ENCODE results near the gene NEDD4L.
"Not testable (repeated sequence)": the region's sequence is repeated elsewhere in the genome, so short reads cannot be mapped to it uniquely, and the experiment has no call there.

NEDD4L gene

DNA sequence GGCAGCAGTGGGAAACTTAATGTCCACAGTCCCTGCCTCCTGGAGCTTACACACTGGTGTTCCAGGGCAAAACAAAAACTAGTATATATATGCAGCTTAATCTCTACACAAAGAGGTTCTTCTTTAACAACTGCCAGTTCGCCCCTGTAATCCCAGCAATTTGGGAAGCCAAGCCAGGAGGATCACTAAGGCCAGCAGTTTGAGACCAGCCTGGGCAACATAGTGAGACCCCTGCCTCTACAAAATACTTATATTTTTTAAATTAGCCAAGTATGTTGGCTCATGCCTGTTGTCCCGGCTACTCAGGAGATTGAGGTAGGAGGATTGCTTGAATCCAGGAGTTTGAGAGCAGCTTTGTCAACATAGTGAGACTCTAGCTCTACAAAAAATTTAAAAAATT, 17.2 kb upstream of the NEDD4L start:
- DNase-seq (ENCODE audit: low read depth), result no peak

DNA sequence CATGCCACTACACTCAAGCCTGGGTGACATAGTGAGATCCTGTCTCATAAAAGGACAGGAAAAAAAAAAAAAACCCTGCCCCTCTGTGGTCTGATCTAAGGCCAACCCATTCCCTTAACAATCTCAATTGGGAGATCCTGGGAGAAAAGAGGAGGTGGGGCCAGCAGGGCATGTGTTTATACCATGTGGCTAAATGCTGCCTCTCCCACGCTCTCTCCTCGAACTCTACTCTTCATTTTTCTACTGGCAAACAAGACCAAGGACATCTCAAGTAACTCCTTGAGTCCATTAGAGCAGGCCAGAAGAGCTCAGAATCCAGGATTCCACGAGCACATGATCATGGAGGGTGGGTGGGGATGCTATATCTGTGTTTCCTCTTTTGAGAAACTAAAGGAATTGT, 16.7 kb upstream of the NEDD4L start:
- no peak for DNase-seq (ENCODE audit: low read depth)

DNA sequence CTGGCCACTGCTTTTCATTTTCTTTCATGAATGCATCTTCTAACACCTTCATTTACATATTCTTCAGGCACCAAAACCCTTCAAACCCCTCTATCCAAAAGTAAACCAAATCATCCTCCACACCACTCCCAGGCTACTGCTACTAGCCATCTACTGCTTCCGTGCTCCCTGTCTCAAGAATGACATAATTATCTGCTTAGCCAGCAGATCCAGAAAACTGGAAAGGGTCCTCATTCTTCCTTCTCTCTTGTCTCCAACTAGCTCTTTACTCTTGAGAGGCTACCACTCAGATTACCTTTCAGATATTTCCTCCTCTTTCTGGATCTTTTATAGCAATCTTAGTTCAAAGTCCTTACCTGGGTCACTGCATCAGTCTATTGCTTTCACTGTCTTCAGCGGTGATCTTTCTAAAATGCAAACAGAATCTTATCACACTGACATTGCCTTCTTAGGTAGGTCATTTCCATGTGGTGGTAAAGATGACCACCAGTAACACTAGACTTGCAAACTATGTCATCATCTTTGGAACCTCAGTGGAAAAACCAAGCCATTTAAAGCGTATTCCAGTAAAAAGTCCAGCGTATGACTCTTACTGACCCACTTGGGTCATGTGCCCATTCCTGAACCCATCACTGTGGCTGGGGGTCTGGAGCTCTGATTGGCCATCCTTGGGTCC, 15.8 kb upstream of the NEDD4L start:
- no peak for DNase-seq (ENCODE audit: low read depth)

DNA sequence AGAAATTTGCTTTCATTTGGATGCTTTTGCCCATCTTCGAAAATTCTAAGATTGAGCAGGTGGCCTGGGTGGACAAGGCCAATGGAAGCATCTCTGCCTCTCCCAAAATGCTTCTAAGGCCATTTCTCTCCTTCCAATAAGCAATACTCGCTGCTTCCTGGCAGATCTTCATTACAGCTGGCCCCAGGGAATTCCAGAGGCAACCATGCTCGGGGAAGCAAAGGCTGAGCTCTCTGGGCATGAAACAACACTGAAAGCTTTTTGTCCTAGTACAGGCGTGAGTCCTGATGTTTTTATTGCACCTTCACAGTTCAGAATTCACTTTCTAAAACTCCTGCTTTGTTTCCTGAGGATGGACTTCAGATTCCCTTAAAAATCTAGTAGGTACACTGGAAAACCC, 11.8 kb upstream of the NEDD4L start:
- DNase-seq (ENCODE audit: low read depth), result no peak

DNA sequence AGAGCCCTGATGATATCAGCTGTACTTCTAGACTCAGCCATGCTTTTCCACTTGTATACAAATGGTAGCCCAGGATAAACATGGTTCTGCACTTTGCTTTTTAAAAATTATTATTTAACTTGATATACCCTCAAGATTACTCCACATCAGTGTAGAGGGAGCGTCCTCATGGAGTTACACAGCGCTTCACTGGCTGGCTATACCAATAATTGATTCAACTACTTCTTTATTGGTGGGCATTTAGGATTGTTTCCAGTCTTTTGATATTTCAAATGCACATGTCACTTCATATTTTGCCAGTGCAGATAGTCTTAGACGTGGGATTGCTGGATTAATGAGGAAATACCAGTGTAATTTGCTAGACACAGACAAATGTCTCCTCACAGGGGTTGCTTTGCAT, 10.8 kb upstream of the NEDD4L start:
- no peak for DNase-seq (ENCODE audit: low read depth)

DNA sequence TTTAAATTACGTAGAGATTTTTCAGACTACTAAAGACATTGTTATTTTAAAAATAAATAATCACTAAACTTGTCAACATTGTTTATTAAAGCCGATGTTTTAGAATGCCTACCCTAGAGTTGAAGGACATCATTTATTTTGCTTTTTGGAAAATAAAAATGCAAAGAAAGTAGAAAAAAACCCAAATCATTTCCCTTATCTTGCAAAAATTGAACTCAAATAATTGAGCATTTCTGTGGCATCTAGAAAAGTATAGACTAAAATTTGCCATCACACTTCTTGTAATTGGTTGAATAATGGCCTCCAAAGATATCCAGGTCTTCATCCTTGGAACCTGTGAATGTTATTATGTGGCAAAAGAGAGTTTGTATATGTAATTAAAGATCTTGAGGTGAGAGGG, 9.7 kb upstream of the NEDD4L start:
- DNase-seq (ENCODE audit: low read depth), result no peak

DNA sequence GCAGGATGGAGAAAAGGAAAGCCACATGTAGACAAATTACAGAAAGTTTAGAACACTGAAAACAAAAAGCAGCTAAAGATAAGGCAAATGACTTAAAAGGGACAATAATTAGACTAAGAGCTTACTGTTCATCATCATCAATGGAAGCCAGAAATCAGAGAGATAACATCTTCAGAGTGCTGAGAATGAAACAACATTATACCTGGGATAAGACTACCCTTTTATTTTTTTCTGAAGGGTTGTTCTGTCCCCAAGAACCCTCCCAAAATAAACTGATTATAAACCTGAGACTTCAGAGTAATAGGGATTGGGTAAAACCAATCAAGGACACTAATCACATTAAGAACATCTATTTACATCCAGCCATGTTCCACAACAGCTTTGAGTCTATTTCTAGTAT, 6.9 kb upstream of the NEDD4L start:
- DNase-seq (ENCODE audit: low read depth), result no peak

DNA sequence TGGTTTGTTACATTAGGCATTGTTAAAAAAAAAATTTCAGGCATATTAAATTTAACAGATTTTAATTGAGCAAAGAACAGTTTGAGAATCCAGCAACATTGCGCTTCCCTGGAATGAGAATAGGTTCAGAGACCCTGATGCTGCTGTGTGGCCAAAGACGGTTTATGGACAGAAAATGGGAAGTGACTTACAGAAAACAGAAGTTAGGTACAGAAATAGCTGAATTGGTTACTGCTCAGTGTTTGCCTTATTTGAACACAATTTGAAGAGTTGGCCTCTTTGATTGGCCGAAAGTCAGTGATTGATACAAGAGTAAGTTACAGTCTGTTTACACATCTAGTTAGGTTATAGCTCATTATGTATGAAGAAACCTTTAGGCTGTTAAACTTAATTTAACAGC, 6.0 kb upstream of the NEDD4L start:
- no peak for DNase-seq (ENCODE audit: low read depth)

DNA sequence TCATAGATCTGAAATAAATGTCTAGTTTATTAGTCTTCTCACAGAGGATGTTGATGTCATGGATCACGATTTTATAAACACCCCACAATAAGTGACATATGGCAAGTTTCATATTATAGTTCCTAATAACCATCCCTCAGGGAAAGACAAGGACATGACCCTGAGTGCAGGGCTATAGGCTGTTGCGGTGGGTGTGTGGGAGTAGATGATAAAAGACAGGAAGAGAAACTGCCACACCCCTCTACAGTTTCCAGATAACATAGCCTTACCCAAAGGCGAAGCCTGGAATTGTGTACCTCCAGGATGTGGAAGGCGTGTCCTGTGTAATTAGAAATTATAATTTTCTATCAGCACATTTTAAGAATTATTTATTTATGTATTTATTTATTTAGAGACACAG, 2.4 kb upstream of the NEDD4L start:
- no peak for DNase-seq (ENCODE audit: low read depth)

DNA sequence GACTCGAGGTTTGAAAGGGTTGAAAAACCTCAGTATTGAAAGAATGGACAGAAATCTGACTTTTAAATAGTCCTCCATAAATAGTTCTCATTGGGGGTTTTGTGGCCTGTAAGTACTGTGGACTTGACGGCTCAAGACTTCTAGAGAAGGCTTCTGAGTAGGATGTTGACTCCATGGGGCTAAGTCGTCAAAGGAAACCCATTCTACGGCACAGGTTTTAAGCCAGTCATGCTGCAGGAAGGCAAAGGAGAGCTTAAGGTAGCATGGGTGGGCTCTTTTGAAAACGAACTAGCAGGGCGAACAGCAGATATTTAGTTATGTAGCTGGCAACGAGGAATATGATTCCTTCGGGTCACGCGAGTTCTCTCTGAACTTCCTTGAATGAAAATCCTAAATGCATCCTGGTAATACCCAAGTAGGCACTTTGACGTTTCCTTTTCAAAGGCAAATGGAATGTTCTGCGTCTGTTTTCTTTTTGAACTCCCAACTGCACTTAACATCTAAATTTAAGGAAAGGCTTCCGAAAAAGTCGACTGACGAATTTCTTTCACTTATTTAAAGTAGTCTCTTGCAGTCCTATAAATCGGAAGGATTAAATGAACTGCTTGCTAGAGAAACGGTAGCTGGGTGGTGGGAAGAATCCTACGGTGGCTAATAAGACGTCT, 1.1 kb upstream of the NEDD4L start:
- DNase-seq (ENCODE audit: low read depth), result no peak

DNA sequence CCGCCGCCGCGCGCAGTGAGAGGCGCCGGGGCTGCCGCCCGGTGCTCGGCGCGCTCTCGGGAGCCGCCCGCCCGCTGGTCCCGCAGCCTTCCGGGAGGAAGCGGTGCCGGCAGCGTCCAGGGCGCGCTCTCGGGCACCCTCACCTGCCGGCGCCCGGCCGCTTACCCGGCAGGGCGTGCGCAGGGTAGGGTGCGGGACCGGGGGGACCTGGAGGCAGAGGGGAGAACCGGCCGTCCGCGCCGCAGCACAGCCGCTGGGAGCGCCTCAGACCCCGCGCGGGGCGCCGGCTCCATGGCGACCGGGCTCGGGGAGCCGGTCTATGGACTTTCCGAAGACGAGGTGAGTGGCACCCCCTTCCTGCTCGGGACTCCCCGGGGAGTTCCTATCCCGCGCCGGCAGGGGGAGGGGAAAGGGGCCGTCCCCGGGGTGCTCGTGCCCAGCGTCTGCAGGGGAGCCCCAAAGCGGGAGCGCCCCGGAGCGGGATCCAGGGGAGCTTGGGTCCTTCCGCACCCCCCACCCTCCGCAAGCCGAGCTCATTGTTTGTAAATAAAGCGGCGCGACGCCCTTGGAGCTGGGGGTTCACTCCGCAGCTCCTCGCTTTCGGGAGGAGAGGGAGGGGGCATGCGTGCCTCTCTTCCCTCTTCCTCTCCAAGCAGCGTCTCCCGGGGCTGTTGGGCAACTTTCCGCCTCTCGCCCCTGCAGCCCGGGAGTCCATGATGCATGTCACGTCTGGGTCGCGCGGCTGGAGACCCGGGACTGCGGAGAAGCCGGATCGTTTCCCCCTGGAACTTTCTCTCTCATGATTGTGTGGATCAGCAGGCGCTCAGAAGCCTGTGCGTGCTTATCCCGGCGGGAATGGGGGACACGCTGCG, 580 bp downstream of the NEDD4L start:
- DNase-seq (ENCODE audit: low read depth), result no peak

DNA sequence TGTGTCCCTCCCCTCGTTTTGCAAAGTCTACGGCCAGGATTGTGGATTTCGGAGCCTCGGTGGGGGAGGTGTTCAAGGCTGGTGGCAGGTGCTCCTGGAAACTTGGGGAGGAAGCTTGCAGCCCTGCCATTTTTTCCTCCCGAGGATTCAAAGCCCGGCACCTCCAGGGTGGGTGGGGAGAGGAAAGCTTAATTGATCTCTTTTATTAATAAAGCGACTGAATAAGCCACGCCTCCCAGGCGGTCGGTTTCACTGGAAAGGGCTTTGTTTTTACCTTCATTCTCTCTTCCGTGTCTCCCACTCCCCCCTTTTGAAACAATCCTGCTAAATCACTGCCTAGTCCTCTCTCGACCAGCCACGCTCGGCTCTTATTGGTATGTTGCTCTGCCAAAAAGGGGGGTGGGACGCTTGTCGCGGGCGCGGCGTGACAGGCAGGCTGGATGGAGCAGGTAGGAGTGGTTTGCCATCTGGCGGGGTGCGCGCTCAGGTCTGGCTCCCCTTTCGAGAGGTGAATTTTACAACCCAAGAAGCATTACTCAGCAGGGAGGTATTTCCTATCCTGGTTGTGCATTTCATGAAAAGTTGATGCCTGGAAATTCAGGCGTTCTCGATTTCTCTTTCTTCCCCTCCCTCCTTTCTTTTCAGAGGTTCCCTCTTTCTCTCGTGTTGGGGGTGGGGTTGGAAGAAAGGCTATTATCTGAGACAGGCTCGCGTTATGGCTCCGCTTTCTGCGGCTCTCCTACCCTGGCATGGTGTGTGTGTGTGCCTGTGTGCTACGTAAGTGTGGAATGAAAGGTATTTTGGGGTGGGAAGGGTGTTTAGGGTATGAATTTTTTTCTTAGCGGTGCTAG, 1.4 kb downstream of the NEDD4L start:
- no peak for DNase-seq (ENCODE audit: low read depth)

DNA sequence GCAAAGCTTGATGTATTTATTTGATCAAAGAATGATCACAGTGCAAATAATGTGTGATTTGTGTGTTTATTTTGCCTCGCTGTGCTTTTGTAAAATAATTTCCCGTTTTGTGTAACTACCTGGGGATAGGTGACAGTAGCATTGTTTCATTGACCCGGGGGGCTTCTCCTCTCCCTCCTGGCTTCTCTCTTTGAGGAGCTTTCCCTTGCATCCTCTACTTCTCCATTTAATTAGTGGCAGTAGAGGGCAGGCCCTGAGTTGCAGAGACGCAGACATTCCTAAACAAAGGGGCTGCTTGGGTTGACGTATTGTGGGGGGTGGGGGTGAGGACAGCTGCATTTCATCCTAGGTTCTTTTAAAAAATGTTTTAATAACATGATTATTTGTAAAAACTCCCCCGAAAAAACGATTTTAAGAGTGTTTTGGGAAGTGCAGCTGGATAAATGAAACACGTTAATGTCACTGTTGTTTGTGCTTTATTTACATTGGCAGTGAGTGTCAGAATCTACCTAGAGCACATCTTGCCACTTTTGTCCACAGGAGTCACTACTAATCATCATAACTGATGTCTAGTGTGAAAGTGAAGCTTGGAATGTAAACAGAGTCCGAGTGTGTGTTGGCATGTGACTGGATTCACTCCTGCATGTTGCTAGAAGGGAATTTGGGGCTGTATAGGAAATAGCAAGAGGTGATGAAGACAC, 2.2 kb downstream of the NEDD4L start:
- DNase-seq (ENCODE audit: low read depth), result no peak

DNA sequence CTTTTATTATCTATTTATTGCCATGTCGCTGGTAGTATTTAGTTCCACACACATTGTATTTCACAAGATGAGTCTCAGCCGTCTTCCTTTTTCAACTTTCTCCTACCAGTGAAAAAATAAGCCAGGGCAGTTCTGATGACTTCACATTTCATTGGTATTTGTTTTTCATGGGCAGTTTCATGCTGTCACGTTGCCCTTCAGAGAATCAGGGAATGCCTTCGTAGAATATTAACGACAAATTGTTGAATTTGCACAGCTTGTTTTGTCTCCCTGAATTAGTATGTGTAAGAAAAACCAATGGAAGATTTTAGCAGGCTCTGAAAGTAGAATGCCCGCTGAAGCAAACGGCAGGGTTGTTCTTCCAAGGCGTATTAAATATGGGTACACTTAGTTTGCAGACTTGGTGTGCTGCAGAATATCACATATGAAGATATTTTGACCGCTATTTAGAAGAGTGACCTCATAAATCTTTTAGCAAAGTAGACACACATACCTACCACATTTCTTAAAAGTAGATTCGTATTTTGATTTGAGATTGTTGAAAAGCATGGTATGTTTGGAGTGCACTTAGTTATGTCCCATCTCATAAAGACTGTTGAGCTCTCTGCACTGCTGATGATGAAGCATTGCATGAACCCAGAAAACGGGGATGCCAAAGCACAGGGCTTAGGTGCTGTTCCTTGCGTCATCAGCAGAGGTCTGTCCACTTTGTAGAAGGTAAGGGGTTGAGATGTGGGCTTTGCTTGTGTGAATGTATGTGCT, 2.9 kb downstream of the NEDD4L start:
- no peak for DNase-seq (ENCODE audit: low read depth)

DNA sequence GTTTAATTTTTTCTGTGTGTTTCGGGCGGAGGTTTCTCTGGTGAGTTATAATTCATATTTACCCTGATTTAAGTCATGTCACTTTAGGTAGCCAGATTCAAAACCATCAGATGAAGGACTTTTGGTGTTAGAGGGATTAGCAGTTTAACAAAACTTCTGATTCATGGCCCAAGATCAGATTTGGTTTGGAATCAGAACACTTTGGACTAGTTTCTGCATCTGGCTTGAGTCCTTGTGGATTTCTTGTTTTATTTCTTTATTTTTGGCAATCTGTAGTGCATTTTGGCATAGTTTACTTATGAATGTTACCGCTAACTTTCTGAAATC, 3.5 kb downstream of the NEDD4L start:
- DNase-seq (ENCODE audit: low read depth), result no peak

DNA sequence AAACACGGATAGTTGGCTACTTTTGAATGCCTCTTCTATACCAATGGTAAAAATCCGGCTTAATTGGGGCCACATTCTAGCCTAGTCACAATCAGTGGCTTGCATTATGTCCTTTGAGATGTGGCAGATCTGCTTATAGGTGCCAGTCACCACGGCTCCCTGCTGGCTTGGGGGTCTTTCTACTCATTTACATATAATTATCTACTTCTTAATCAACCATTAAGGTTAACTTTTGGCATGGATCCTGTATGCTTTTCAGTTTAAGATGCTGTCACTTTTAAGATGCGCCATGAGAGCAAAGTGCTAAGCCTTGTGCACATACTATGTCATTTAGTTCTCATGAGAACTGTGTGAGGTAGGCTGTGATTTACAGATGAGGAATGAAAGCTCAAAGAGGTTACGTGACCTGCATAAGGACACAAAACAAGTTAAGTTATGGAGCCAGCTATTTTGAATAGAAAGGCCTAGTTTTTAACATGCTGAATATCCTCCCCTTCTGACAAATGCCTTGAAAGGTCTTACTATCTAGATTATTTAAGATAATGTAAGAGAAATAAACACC, 4.1 kb downstream of the NEDD4L start:
- DNase-seq (ENCODE audit: low read depth), result no peak

DNA sequence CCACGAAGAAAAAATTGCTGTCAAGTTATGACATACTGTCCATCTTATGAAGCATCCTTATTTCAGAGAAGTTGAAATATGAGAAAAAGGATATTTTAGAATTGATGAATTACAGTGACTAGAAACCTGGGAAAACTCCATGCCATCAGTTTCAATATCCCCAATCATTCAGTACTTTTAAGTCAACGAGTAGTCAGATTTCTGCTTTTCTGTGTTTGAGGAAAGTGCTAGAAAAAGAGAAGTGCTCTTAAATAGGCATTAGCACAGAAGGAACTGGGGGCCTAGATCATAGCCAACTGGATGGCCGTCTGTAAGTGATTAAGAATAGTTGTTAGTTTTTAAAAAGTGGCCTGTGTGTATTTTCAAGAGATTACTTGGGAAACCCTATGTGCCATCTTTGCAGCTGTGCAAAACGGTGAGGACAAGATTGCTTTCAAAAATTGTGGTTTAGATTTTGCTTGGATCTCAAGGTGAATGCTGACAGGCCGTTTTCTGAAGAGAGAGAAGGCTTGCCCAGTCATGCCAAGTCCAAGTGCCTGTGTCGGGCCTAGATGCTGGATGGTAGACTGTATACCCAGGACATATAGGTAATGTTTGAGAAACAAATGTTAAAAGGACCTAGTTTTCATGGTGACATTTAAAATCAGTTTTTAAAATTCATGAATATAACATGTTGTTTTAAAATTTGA, 5.1 kb downstream of the NEDD4L start:
- DNase-seq (ENCODE audit: low read depth), result no peak

DNA sequence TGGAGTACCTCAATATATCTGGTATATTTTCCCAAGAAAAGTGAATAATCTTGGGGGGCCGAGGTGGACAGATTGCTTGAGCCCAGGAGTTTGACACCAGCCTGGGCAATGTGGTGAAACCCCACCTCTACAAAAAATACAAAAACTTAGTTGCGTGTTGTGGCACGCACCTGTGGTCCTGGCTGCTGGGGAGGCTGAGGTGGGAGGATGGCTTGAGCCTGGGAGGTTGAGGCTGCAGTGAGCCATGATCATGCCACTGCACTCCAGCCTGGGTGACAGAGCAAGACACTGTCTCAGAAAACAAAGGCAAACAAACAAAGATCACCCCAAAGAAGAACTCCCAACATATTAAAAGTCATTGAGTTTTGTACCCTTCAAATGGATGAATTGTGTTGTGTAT, 6.9 kb downstream of the NEDD4L start:
- DNase-seq (ENCODE audit: low read depth), result not testable (repeated sequence)

DNA sequence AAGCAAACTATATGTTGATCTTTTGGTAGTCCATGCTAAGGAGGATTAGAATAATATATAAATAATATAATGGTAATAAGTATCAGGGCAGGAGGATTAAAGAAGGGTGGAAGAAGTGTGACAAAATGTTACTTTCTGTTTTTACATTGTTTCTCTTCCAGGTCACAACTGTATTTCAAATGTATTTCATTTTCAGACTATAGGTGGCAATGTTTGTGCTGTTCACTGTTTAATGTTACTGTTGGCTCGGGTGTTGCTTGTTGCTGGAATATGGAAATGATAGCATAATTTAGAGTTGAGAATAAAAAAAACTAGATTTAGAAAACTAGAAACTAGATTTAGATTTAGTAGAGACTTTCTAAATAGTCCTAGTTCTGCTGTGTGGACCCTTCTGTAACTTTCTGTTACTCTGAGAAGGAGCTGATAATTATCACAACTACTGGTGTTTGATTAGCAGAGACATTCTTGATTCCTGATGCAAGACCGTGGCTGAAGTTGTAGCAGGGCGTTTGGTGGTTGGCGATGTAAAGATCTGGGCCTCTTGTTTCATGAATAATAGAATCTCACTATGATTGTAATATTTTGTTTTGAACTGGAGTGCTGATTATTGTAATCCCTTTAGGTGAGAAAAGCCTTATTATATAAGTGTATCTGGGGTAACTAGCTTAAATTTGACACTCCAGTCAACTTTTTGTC, 7.9 kb downstream of the NEDD4L start:
- DNase-seq (ENCODE audit: low read depth), result no peak
